ENCODE measurements around the gene PMPCB.

DNA sequence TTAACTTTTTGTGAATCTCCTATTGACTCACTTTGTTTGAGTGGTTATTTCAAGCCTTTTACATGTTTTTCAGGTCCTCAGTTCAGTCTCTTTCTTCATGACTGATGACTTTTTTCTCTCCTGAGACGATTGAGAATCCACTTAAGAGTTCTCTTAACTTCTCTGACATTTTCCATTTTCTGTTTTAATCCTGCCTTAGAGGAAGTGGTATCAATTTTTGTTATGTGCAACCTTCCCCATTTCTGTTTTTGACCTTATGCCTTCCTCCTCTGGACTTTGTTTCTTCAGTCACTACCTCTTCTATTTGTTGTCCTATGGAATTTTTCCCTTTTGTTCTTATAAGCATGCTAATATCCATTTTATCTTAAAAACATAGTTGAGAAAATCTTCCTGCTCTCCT is 52.6 kb downstream of the PMPCB start:
- TF ChIP-seq, protein P1, sequence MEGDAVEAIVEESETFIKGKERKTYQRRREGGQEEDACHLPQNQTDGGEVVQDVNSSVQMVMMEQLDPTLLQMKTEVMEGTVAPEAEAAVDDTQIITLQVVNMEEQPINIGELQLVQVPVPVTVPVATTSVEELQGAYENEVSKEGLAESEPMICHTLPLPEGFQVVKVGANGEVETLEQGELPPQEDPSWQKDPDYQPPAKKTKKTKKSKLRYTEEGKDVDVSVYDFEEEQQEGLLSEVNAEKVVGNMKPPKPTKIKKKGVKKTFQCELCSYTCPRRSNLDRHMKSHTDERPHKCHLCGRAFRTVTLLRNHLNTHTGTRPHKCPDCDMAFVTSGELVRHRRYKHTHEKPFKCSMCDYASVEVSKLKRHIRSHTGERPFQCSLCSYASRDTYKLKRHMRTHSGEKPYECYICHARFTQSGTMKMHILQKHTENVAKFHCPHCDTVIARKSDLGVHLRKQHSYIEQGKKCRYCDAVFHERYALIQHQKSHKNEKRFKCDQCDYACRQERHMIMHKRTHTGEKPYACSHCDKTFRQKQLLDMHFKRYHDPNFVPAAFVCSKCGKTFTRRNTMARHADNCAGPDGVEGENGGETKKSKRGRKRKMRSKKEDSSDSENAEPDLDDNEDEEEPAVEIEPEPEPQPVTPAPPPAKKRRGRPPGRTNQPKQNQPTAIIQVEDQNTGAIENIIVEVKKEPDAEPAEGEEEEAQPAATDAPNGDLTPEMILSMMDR (IDR thresholded peaks at IDR 0.05): no peak
- no peak for TF ChIP-seq POLR2A (IDR thresholded peaks at IDR 0.05; ENCODE audit: low read depth)
- no peak for TF ChIP-seq EP300 (IDR thresholded peaks at IDR 0.05)
- TF ChIP-seq POLR2AphosphoS5 (IDR thresholded peaks at IDR 0.05): no peak
